ENCODE measurements around the gene POLE4. TPM values are rescaled to one million over a fixed set of nuclear protein-coding genes. Genes with fewer than 3 reads are reported as not detected.

The POLE4 gene
- total and polyA plus RNA-seq, 9 of the 15 experiments (the other 6 are each of a cell fraction or from before 2014, with no cell fraction given): 25.7 to 73.7 (median 57.3) TPM

- TF ChIP-seq FOXA3 (CRISPR knock-in tag; conservative IDR thresholded peaks at IDR 0.05 in 1 of 2, IDR thresholded peaks at IDR 0.05 in 1 of 2): no peak; a peak in 1 of 4 replicates
- TF ChIP-seq ZNF699 (CRISPR knock-in tag; IDR thresholded peaks at IDR 0.05; ENCODE audit: insufficient replicate concordance): no peak
- TF ChIP-seq, protein P1, sequence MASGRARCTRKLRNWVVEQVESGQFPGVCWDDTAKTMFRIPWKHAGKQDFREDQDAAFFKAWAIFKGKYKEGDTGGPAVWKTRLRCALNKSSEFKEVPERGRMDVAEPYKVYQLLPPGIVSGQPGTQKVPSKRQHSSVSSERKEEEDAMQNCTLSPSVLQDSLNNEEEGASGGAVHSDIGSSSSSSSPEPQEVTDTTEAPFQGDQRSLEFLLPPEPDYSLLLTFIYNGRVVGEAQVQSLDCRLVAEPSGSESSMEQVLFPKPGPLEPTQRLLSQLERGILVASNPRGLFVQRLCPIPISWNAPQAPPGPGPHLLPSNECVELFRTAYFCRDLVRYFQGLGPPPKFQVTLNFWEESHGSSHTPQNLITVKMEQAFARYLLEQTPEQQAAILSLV (tag; IDR thresholded peaks at IDR 0.05): 0 out of 2 replicates have a peak, but pooled peaks have one; percentile 33
- TF ChIP-seq HCFC1 (IDR thresholded peaks at IDR 0.05; ENCODE audit: low read depth, low read length): no peak; the same call in 1 of the 2 replicates
- TF ChIP-seq CHD4 (IDR thresholded peaks at IDR 0.05; ENCODE audit: insufficient read depth, insufficient replicate concordance, low read depth, low read length, poor library complexity, severe bottlenecking): no peak
- peak; percentile 85 for TF ChIP-seq RNF2 (IDR thresholded peaks at IDR 0.05)
- no peak for TF ChIP-seq MTA1 (IDR thresholded peaks at IDR 0.05; ENCODE audit: borderline replicate concordance)
- TF ChIP-seq, protein P2, sequence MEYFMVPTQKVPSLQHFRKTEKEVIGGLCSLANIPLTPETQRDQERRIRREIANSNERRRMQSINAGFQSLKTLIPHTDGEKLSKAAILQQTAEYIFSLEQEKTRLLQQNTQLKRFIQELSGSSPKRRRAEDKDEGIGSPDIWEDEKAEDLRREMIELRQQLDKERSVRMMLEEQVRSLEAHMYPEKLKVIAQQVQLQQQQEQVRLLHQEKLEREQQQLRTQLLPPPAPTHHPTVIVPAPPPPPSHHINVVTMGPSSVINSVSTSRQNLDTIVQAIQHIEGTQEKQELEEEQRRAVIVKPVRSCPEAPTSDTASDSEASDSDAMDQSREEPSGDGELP (CRISPR knock-in tag; IDR thresholded peaks at IDR 0.05; ENCODE audit: borderline replicate concordance): peak; percentile 64
- no peak for TF ChIP-seq BCL6 (CRISPR knock-in tag; IDR thresholded peaks at IDR 0.05)
- TF ChIP-seq KLF16 (IDR thresholded peaks at IDR 0.05): no peak
- peak; percentile 51 for TF ChIP-seq NR2C2 (CRISPR knock-in tag; IDR thresholded peaks at IDR 0.05)
- TF ChIP-seq NR2C2 (tag; IDR thresholded peaks at IDR 0.05): peak; percentile 68
- TF ChIP-seq ZBTB7A (IDR thresholded peaks at IDR 0.05; ENCODE audit: borderline replicate concordance, control insufficient read depth, low read depth, low read length): peak; percentile 85
- TF ChIP-seq ELF2 (CRISPR knock-in tag; IDR thresholded peaks at IDR 0.05): peak; percentile 43; the same call in 1 of the 2 replicates
- TF ChIP-seq CREB5 (CRISPR knock-in tag; IDR thresholded peaks at IDR 0.05): no peak
- TF ChIP-seq MAZ (CRISPR knock-in tag; conservative IDR thresholded peaks at IDR 0.05 in 1 of 2, IDR thresholded peaks at IDR 0.05 in 1 of 2): peak; percentile 89 to 94
- TF ChIP-seq HINFP (tag; conservative IDR thresholded peaks at IDR 0.05; ENCODE audit: low read depth): no peak
- no peak for TF ChIP-seq PTBP1 (IDR thresholded peaks at IDR 0.05; ENCODE audit: low read depth, low read length)
- TF ChIP-seq CAMTA2 (CRISPR knock-in tag; conservative IDR thresholded peaks at IDR 0.05): no peak
- no peak for TF ChIP-seq ZC3H8 (IDR thresholded peaks at IDR 0.05)
- peak; percentile 60 for TF ChIP-seq ZNF263 (CRISPR knock-in tag; IDR thresholded peaks at IDR 0.05; ENCODE audit: borderline replicate concordance)
- TF ChIP-seq PHF20 (IDR thresholded peaks at IDR 0.05; ENCODE audit: partially characterized antibody): peak; percentile 78
- TF ChIP-seq POLR2AphosphoS5 (IDR thresholded peaks at IDR 0.05; ENCODE audit: control insufficient read depth, insufficient read depth, low read depth, low read length): 0 out of 2 replicates have a peak, but pooled peaks have one; percentile 64
- TF ChIP-seq POLR3G (IDR thresholded peaks at IDR 0.05; ENCODE audit: extremely low read depth, insufficient read length, insufficient replicate concordance): no peak
Observed at GRCh38 chr2:74958274-74959105, at the start of gene POLE4 (continued).

All from K562 (cell line).